Mesenteric fat pad (tissue), 1 donor: ENCODE measurements around the gene TRAPPC3. TPM values are rescaled to one million over a fixed set of nuclear protein-coding genes. Genes with fewer than 3 reads are reported as not detected.
A peak's percentile ranks its signal among the peaks of the same experiment; 100 is the strongest.

Experiments used
- DNase-seq: peaks from one replicate; pipeline ENCODE4 v3.0.0-alpha.2; 2020; ENCODE audit warnings: low spot score
- total RNA-seq: library from RNA; stranded (reverse); fragmentation: NEBNext Ultra II Directional; extraction: Animal tissue kit (Norgen Biotek cat#: 25700); gene quantifications from one replicate; pipeline ENCODE4 v1.2.1, GENCODE V29; 2021
- donor health status: DM: yes; HTN: yes; CAD: no.

The TRAPPC3 gene
- total RNA-seq, 1 donor from 2014 or later = 68.3 TPM

DNA sequence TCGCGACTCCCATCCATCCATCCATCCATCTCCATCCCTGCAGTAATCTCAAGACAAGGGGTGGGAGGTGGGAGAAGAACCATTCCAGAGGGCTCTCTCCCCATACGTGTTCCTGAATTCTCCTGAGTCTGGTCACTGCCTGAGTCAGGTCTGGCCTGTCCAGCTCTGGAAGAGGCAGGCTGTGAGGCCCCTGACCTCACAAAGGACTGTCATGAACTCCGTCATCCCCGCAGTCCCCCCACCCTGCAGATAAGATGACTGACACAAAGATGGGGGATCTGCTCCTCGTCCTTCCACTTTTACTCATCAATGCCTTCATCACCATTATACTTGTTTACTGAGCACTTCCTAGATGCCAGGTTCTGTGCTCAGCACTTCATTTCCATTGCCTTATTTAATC, 5.0 kb upstream of the TRAPPC3 start:
- no peak for DNase-seq

DNA sequence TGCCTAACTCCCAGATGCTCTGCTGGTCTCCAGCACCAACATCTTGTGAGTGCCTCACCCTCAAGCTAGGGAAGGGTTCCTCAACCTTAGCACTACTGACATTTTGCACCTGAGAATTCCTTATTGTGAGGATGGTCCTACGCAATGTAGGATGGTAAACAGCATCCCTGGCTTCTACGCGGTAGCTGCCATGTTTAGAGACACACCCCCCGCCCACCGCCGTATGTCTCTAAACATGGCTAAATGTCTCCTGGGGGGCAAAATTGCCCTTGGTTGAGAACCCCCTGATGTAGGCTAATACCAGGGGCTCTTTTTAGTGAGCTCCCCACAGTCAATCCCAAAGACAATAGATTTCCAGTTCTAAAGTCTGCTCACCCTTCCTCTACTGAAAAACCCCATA, 4.2 kb upstream of the TRAPPC3 start:
- DNase-seq = no peak

- DNase-seq = no peak
Measured at GRCh38 chr1:36151845-36152203, 2.5 kb upstream of the TRAPPC3 start.

GRCh38 chr1:36151134-36151844, 2.0 kb upstream of the TRAPPC3 start:
- no peak for DNase-seq

- DNase-seq = peak; percentile 93
Measured at GRCh38 chr1:36150296-36151133, 1.2 kb upstream of the TRAPPC3 start.

DNA sequence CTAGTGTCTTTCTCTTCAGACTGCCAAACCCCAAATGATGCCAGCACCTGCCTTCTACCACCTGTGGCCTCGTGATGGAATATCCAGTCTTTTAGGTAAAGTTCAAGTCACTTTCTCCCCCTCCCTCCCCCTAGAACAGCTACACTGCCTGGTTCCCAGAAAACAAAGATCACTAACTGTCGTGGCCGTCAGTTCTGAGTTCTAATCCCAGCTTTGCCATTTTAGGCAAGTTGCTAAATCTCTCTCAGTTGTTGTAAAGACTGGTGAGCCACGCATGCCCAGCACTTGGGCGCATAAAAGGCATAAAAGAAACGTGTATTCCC, 648 bp upstream of the TRAPPC3 start:
- no peak for DNase-seq

- no peak for DNase-seq
Measured at GRCh38 chr1:36148821-36149236, 457 bp downstream of the TRAPPC3 start.

- no peak for DNase-seq
Measured at GRCh38 chr1:36144413-36144812, 4.9 kb downstream of the TRAPPC3 start.

DNA sequence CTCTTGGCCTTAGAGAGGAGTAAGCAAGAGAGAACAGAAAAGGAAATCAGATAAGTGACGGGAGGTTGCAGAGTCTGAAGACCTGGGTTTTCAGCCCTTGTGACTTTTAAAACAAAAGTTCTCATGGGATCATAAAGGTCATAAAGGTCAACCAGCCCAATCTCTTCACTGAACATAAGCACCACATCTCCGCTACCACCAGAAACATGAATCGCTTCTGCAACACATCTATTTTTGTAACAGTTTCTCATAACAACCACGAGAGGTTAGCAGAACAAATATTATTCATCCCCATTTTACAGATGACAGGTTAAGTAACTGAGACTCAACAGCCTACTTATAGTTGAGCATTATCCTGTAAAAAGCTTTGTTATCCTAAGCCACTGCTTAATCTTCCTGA, 5.9 kb downstream of the TRAPPC3 start:
- no peak for DNase-seq

- no peak for DNase-seq
Measured at GRCh38 chr1:36142121-36142520, 7.2 kb downstream of the TRAPPC3 start.

DNA sequence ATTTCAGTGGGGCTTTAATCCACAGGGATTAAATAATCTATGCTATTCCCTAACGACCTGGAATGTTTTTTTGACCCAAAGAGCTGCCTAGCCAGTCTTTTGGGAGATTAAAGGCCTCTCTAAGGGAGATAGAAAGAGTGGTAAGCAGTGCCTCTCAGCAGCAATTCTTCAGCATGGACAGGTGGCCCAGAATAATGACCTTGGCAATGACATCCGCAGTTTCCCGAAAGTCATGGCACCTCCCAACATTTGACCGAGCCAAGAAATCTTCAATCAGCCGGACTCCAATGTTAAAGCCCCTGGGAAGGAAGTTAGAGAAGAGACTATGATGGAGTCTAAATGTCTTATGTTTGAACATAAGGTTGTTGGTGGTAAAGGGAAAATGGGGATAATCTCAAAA, 9.8 kb downstream of the TRAPPC3 start:
- no peak for DNase-seq

DNA sequence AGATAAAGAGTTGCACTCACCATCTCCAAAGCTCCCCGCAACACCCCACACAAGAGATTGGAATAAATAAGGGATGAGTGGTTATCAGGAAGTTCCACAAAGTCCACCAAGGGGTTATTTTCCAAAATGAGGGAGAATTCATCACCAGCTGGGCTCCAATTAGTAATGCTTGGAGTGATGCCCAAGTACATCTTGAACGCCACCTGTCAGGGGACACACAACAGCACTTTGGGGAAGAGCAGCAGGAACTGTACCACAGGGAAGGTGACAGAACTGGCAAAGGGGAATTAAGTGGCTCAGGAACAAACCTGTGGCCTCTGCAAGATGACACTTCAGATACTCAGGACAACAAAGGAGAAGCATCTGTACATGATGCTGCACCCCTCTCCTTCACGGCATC, 11.5 kb downstream of the TRAPPC3 start:
- no peak for DNase-seq

DNA sequence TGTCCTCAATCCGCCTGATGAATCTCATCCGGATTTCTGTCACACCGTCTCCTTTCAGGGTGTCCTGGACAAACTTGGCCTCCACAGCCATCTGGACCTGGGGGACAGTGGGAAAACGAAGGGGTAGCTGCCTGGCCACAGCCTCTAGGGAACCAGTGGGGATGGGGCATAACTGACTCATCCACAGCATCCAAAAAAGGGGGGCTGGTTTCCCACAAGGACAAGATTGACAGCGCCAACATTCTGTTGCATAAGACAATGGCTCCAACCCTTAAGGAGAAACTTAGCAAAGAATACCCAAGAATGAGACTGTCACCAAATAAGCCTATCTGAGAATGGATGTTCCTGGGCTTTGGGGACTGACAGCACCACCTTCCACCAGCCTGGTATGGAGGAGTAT, 12.1 kb downstream of the TRAPPC3 start:
- DNase-seq = no peak

GRCh38 chr1:36136535-36136934, 12.8 kb downstream of the TRAPPC3 start:
- DNase-seq = no peak

- no peak for DNase-seq
Measured at GRCh38 chr1:36135796-36136195, 13.5 kb downstream of the TRAPPC3 start.

- no peak for DNase-seq
Measured at GRCh38 chr1:36135330-36135667, 14.0 kb downstream of the TRAPPC3 start.

DNA sequence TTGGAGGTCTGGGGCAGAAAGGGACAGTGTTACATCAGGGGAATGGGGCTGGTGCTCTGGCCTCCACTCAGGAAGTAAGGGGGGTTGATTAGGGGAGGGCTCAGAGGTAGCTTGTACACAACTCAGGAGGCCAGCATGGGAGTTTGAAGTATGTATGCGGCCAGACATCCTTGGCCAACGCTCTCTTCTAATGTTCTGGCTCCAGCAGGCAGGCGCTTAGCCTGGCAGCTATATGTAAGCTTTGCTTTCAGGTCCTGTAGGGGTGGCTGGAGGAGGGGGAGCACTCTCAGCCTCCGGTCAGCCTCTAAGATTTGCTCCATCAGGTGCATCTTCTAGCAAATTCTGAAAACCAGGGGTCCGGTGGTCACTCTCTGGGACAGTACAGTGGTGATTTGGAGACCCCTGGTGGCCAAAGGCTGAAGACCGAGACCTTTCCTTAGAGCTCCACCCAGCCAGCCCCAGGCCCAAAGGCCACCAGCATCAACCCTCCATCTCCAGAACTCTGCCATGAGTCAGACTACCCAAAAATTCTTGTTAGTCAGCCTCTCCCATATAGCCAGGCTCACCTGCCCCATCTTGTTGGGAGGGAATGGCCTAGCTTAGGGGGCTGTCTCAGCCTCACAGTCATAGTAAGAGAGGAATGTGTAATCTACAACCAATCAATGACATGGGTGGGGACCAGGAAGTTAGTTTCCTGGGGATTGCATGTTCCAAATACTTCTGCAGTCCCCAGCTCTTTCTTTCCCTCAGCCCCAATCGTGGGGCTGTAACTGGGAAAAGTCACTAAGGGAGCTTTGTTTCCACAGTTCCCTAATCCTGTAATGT, 14.6 kb downstream of the TRAPPC3 start:
- DNase-seq = no peak

DNA sequence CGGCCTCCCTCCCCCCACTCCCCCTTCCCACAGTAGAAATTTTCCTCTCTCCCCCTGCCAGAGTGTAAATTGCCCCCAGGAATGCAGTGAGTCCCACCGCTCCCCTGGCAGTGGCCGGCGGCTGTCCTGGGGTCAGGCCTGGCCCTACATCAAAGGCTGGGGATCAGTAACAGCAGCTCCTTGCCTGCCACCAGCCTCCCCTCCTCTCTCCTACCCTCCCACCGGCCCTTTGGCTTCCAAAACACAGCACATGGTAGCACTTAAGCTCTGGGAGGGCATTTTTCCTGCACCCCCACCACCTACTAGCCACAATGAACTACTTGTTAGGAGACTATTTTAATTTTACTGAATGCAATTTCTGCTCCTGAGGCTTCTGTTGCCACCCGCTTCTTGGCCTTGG, 15.3 kb downstream of the TRAPPC3 start:
- DNase-seq = no peak

- no peak for DNase-seq
Measured at GRCh38 chr1:36133484-36133883, 15.8 kb downstream of the TRAPPC3 start.

- DNase-seq = no peak
Measured at GRCh38 chr1:36132029-36132428, 17.3 kb downstream of the TRAPPC3 start.

- DNase-seq = no peak
Measured at GRCh38 chr1:36128905-36129206, 20.4 kb downstream of the TRAPPC3 start.

DNA sequence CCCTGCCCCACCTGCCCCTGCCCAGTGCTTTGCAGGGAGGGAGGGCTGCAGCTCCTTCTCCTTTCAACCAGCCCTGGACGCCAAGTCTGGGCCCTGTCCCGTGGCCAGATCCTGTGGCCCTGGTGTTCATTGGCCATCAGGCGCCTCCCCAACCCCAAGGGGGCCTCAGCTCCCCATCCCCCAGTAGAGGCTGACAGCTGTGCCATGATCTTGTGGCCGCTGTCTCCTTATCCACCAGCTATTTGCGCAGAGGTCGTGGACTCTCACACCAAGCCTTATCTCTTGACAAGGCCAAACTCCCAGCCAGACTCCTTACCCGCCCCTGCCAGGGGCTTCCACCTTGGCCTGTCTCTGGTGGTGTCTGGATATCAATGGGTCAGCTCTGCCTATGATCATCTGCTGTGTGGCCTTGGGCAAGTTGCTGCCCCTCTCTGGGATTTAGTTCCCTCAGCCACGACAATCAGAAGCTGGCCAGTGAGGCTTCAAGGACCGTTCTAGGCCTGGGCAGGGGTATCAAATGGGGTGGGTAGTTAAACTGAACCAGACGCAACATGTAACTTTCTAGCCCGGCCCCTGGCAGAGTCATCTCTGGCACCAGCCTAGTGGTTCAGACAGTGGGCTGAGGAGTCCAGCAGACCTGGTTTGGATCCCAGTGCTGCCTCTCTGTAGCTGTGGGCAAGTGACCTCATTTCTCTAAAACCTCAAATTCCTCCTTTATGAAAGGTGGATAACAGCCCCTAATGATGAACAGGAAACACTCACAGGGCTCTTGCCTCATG, 21.0 kb downstream of the TRAPPC3 start:
- no peak for DNase-seq
